Right lobe of liver (tissue), 6 donors: ENCODE data around the gene USP47. TPM values are rescaled to one million over a fixed set of nuclear protein-coding genes. Genes with fewer than 3 reads are reported as not detected.

ENCODE experiments used
- ATAC-seq, 4 donors: fragments of 200-7000 bp; cut with Tn5 transposase; one replicate each; pipeline ENCODE4 v1.9.1; 2020; ENCODE audit warnings: mild to moderate bottlenecking in 4 of 4, moderate library complexity in 4 of 4
- DNase-seq, 3 donors: peaks; one replicate each; pipeline ENCODE4 v3.0.0-alpha.2; 2020
- H3K27ac ChIP-seq, 3 donors: fragments of 200-600 bp; one replicate each; pipeline ENCODE4 v1.8.0; 2022
- H3K27me3 ChIP-seq, 2 donors: fragments of 200-600 bp; one replicate each; pipeline ENCODE4 v1.8.0; 2022
- H3K36me3 ChIP-seq, 4 donors: fragments of 200-600 bp; sonication (generic) in 1 of 4; one replicate each; pipeline versions ENCODE4 v1.5.1 to v1.8.0; 2017 to 2022; ENCODE audit warnings: control low read depth in 1 of 4
- H3K4me1 ChIP-seq, 4 donors: fragments of 200-600 bp; sonication (generic) in 1 of 4; one replicate each; pipeline versions ENCODE4 v1.5.1 to v1.8.0; 2017 to 2022; ENCODE audit warnings: control low read depth in 1 of 4
- H3K4me3 ChIP-seq, 3 donors: fragments of 200-600 bp; one replicate each; pipeline ENCODE4 v1.8.0; 2022
- H3K9me3 ChIP-seq, 4 donors: fragments of 200-600 bp; sonication (generic) in 1 of 4; one replicate each; pipeline versions ENCODE4 v1.5.1 to v1.8.0; 2017 to 2022; ENCODE audit warnings: control low read depth in 1 of 4
- CTCF ChIP-seq, 4 donors: fragments of 200-600 bp in 3 of 4; fragments of 450-650 bp in 1 of 4; IDR thresholded peaks; one replicate each; pipeline versions ENCODE4 v1.5.1 to v1.8.0; 2016 to 2022; ENCODE audit warnings: antibody characterized with exemption in 4 of 4, mild to moderate bottlenecking in 2 of 4
- POLR2A ChIP-seq: fragments of 450-650 bp; IDR thresholded peaks from one replicate; pipeline ENCODE4 v1.6.1; 2017; ENCODE audit warnings: antibody characterized with exemption, mild to moderate bottlenecking
- WGBS: methylation state at CpG from one replicate; pipeline ENCODE4 v1.1.6; 2018; ENCODE audit warnings: low coverage, low lambda C conversion rate; ENCODE audit not compliant: insufficient coverage; ENCODE audit errors: missing lambda C conversion rate; 5-methylcytosine and 5-hydroxymethylcytosine counted together
- intact Hi-C, 2 donors: fragments of 100-400 bp; cut with DNase I; formaldehyde crosslinking; loops; one replicate each; pipeline versions ENCODE4 v1.11.2 to v1.14.1; 2022
- total RNA-seq, 6 experiments: library from RNA; depleted of rRNA in 2 of 6; stranded (reverse); fragments of >200 nt in 2 of 6; fragmentation: NEBNext Ultra II Directional in 3 of 6; extraction: Animal tissue kit (Norgen Biotek cat#: 25700) in 3 of 6; gene quantifications; one replicate each; pipeline versions ENCODE4 v1.1.0 to v1.2.4, GENCODE V29; 2016 to 2023
- donor health status: DM: no; HTN: yes; CAD: no.
- donor health status: DM: no; HTN: no; CAD: no.
- donor health status: DM: no; HTN: no; CAD: no.
- donor health status: DM: no; HTN: yes; CAD: no.
- donor health status: DM: no; HTN: yes; CAD: no.

Gene USP47
- total RNA-seq, 6 experiments from 2014 or later = 25.2 to 38.1 (median 29.6) TPM

- TF ChIP-seq POLR2A = no peak
- no peak for TF ChIP-seq CTCF (IDR thresholded peaks at IDR 0.05)
- intact Hi-C loops = no loop called here
- DNase-seq (no peak), ATAC-seq (no peak)
- H3K4me3 ChIP-seq = no peak overlapping the region
- H3K9me3 ChIP-seq = no peaks in the 10 kb centered on the region
- peaks cover 0 to 30% (median 7%) of the 10 kb centered on the region in 4 donors for H3K4me1 ChIP-seq
- H3K36me3 ChIP-seq = no peaks in the 10 kb centered on the region
- no peak overlapping the region for H3K27ac ChIP-seq
- no CpG with 5 or more reads among the region's 3 CpGs for whole genome bisulfite sequencing
- no peaks in the 10 kb centered on the region for H3K27me3 ChIP-seq
These were observed 123.4 kb downstream of the USP47 start for GRCh38 chr11:11965192-11965591.

GRCh38 chr11:11965656-11966353 is 124.0 kb downstream of the USP47 start:
- TF ChIP-seq CTCF (IDR thresholded peaks at IDR 0.05) (no peak), POLR2A (no peak)
- Histone ChIP-seq H3K27ac (no peak overlapping the region), H3K4me3 (no peak overlapping the region), H3K9me3 (no peaks in the 10 kb centered on the region), H3K27me3 (no peaks in the 10 kb centered on the region), H3K4me1 (peaks cover 0 to 30% (median 7%) of the 10 kb centered on the region in 4 donors), H3K36me3 (no peaks in the 10 kb centered on the region)
- intact Hi-C loops = no loop called here
- no peak for DNase-seq
- 63% methylated on average over 5 of the region's 10 CpGs for WGBS
- ATAC-seq = no peak

GRCh38 chr11:11966354-11966741 is 124.6 kb downstream of the USP47 start:
- 94% methylated on average over 7 of the region's 7 CpGs for WGBS
- no peak for DNase-seq
- Histone ChIP-seq H3K9me3 (no peaks in the 10 kb centered on the region), H3K4me3 (no peak overlapping the region), H3K36me3 (no peaks in the 10 kb centered on the region), H3K27ac (no peak overlapping the region), H3K27me3 (no peaks in the 10 kb centered on the region), H3K4me1 (peaks cover 0 to 30% (median 7%) of the 10 kb centered on the region in 4 donors)
- no peak for ATAC-seq
- intact Hi-C loops = no loop called here
- TF ChIP-seq POLR2A (no peak), CTCF (IDR thresholded peaks at IDR 0.05) (no peak)

DNA sequence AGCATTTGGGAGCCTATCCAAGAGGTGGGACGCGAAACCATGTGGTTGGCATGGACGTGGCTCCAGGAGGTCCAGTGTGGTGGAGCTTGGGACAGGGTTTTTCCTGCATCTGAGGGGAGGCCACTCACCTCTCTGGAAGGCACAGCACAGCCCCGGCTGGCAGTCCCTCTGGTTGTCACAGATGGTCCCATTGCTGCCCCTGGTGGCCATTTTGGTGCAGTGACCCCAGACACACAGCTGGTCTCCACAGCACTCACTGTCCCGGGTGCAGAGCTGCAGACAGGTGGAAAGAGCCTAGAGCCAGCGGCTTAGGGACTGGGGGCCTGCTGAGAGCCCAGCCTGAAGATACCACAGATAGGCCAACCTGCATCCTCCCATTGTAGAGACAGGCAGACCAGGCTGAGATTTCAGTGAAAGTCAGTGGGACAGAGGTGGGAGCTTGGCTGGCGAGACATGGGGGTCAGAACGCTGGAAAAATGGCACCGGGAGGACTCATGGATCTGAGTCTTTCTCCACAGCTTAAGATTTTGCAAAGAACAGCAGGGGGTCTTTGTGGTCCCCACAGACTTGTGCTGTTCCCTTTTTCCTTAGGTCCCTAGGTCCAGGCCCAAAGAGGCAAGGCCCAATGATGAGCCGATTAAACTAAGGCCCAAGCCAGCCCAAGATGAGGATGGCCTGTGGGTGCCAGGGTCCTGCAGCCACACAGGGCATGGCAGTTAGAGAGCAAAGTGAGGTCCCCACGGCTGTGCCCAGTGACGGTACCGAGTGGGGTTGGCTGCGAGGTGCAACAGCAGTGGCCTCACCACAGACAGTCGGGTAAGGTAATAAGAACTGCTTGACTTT is 125.3 kb downstream of the USP47 start:
- H3K36me3 ChIP-seq = no peaks in the 10 kb centered on the region
- 78% methylated on average over 5 of the region's 15 CpGs for WGBS
- peak; percentile 67 to 80 (median 79) for DNase-seq
- peak; percentile 58 to 75 (median 66) for ATAC-seq
- no peaks in the 10 kb centered on the region for H3K27me3 ChIP-seq
- peaks cover 0 to 30% (median 7%) of the 10 kb centered on the region in 4 donors for H3K4me1 ChIP-seq
- H3K9me3 ChIP-seq = no peaks in the 10 kb centered on the region
- H3K4me3 ChIP-seq = no peak overlapping the region
- peak overlapping the region in 1 of 3 donors; percentile 65 for H3K27ac ChIP-seq
- TF ChIP-seq POLR2A (no peak), CTCF (IDR thresholded peaks at IDR 0.05) (peak; percentile 56 to 70 (median 62))
- intact Hi-C loops = no loop called here
